ENCODE data around the gene FAM210B.
"Not testable (repeated sequence)": the region's sequence is repeated elsewhere in the genome, so short reads cannot be mapped to it uniquely, and the experiment has no call there.

The FAM210B gene

GRCh38 chr20:56393653-56394052 is 34.9 kb downstream of the FAM210B start:
- no peak for DNase-seq

DNA sequence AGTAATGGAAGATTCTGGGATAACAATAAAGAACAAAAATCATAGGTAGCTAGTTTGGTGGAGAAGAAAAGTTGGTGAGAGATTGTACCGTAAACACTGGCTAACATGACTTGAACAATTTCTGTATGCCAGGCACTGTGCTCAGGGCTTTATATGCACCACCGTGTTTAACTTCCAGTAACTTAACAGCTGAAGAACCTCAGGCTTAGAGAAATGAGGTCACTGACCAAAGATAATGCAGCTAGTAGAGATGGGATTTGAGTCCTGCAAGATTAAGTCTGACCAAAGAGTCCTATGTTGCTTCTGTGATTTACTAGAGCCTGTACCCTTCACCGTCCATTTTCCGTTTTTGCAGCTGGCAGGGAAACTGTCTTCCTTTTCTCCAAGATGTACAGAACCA is 36.4 kb downstream of the FAM210B start:
- no peak for DNase-seq

DNA sequence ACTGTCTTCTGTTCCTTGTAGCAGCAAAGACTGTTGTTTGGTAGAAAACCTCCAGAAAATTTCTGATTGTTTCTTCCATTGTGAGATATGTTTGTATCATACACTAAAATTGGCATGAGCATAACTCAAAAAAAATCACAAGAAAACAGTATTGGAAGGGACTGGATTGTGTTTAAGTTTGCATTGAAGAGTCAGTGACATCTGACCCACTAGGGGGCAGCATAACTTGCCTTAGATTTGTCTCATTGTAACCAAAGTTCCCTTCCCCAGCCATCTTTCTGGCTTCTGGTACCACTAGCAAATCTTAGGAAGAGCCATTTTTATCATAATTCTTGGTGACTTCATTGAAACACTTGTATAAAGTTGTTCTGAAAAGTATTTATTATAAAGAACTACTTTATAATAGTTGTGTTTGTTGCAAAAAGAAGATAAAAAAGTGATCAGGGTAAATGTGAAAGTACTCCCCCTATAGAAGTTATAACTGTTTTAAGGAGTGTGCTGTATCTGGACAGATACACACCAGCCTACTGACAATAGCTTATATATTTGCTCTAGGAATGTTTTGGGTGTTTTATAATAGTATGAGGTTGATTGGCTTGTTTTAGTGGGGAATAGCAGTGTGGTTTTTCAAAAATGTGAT is 41.3 kb downstream of the FAM210B start:
- no peak for DNase-seq

DNA sequence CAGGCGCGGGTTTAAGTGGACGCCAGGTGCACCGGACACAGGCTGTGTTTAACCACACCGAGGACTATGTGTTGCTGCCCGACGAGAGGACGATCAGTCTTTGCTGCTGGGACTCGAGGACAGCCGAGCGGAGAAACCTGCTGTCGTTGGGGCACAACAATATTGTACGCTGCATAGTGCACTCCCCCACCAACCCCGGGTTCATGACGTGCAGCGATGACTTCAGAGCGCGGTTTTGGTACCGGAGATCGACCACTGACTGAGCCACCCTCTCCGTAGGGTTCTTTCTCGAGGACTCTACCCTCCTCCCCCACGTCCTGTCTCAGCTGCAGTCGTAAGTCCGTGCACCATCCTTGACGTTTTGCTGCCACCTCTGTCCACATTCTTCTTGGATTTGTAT is 44.7 kb downstream of the FAM210B start:
- DNase-seq = no peak

- DNase-seq = not testable (repeated sequence)
Measured at GRCh38 chr20:56405356-56405755, 46.6 kb downstream of the FAM210B start.

GRCh38 chr20:56406910-56407309 is 48.1 kb downstream of the FAM210B start:
- DNase-seq = no peak

DNA sequence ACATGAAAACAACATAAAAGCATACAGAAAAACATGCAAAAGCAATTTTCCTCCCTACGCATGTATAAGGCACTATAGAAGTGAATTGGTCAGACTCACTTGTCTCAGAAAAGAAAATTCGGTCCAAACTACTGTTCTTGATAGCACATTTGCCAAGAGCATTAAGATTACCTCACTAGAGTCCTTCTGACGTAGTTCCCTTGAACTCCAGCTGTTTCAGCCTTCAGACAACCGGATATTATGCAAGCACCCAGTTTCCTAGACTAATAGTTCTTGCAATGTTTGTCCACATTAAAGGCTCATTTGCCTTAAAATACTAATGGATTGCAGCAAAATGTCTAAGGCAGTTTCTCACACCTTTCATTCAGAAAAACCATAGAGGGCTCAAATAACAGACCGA is 50.7 kb downstream of the FAM210B start:
- DNase-seq = no peak

GRCh38 chr20:56409956-56410355 is 51.2 kb downstream of the FAM210B start:
- DNase-seq = no peak

DNA sequence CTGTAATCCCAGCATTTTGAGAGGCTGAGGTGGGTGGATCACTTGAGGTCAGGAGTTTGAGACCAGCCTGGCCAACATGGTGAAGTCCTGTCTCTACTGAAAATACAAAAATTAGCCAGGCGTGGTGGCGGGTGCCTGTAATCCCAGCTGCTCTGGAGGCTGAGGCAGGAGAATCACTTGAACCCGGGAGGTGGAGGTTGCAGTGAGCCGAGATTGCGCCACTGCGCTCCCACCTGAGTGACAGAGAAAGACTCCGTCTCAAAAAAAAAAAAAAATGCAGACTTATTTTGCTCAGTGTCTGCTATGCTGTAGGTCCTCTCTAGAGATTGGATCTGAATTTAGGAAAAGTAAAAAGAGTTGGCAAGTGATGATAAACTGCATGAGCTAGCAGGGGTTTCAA is 52.5 kb downstream of the FAM210B start:
- not testable (repeated sequence) for DNase-seq

- no peak for DNase-seq
Measured at GRCh38 chr20:56411759-56412472, 53.1 kb downstream of the FAM210B start, which contains the start of gene CASS4. Gene CASS4, plus strand, starts transcription at chr20:56412260. Its CDS starts 199 bp downstream, at chr20:56412459.

- no peak for DNase-seq
Measured at GRCh38 chr20:56412473-56412790, 53.7 kb downstream of the FAM210B start.

- DNase-seq = no peak
Measured at GRCh38 chr20:56412949-56413348, 54.2 kb downstream of the FAM210B start.

DNA sequence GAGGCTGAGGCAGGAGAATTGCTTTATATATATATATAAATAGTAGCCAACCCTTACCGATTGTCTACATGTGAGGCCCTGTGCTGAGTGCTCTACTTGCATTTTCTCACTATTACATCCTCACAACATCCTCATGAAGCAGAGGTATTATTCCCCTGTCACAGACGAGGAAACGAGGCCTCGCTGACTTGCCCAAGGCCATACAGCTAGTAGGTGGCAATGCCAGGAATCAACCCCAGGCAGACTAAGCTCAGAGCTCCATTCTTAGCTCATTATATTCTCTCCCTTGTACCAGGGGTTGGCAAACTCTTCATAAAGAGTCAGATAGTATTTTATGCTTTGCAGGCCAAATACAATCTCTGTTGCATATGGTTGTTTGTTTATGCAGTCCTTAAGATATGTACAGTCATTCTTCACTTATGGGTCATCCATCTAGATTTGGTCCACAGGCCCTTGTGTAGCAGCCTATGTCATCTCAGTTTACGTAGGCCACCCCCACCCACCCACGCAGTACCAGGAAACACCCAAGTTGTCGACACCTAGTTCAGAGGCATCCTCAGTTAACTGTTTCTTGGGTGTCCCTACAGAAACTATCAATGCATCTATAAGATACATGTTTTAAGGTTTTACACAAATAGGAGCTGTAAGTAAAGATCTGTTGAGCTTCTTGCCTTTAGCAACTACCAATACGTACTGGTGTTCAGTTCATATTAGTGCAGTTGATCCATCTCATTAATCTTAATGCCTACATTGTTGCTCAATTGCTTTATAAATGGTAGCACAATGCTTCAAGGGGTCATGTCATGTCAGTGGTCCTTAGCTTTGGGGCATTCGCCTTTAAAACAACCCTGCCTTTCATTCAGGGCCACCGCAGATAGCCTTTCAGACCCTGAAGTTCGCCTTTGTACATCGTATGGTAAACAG is 56.3 kb downstream of the FAM210B start:
- no peak for DNase-seq

GRCh38 chr20:56417402-56417801 is 58.6 kb downstream of the FAM210B start:
- no peak for DNase-seq

DNA sequence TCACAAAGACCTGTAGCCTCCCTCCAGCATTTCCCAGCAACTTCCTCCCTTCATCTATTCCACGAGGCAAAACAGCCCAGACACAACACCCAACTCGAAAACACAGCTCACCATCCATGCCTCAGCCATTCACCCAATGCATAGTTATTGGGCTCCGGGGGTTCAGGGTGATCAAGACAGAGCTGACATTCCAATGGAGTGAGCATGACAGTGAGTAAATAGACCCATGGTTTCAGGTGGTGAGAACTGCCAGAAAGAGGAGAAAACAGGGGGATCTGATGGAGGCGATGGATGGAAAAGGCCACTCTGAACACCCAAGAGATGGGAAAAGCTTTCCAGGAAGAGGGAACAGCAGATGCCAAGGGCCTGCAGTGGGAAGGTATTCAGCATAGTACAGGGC is 59.1 kb downstream of the FAM210B start:
- no peak for DNase-seq

Measured in T1000 (cell line).